ENCODE measurements around the gene SLC7A5.

GRCh38 chr16:87847785-87848675, 21.3 kb downstream of the SLC7A5 start:
- TF ChIP-seq, protein P1, sequence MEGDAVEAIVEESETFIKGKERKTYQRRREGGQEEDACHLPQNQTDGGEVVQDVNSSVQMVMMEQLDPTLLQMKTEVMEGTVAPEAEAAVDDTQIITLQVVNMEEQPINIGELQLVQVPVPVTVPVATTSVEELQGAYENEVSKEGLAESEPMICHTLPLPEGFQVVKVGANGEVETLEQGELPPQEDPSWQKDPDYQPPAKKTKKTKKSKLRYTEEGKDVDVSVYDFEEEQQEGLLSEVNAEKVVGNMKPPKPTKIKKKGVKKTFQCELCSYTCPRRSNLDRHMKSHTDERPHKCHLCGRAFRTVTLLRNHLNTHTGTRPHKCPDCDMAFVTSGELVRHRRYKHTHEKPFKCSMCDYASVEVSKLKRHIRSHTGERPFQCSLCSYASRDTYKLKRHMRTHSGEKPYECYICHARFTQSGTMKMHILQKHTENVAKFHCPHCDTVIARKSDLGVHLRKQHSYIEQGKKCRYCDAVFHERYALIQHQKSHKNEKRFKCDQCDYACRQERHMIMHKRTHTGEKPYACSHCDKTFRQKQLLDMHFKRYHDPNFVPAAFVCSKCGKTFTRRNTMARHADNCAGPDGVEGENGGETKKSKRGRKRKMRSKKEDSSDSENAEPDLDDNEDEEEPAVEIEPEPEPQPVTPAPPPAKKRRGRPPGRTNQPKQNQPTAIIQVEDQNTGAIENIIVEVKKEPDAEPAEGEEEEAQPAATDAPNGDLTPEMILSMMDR (IDR thresholded peaks at IDR 0.05; ENCODE audit: low read length), result no peak
- no peak for TF ChIP-seq EZH2 (optimal IDR thresholded peaks at IDR 0.05; ENCODE audit: low read depth, low read length)
- no peak for TF ChIP-seq EZH2phosphoT487 (IDR thresholded peaks at IDR 0.05; ENCODE audit: low read length)

All from MM.1S (cell line).